Epidermal melanocyte (primary cell): ENCODE results near the gene ZNF22.

ENCODE experiments used
- DNase-seq: peaks from one replicate; pipeline ENCODE4 v3.0.0; 2011; ENCODE audit warnings: low spot score; ENCODE audit not compliant: insufficient read length

The ZNF22 gene

DNA sequence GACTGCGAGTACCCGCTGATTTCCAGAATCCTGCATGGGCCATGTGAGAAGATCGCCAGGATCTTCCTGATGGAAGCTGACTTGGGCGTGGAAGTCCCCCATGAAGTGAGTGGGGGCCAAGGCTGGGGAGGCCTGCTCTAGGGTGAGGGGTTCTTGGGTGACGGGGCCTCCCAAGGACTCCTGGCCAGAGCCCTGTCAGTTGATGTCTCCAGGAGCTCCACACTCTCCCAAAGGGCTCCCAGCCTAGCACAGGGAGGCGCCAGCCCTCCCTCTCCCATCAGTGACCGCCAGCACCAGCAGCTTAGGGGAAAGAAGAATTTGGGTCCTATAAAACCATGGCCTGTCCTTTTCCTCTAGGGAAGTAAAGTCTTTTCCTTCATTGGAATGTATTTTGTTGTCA, 9.8 kb upstream of the ZNF22 start:
- DNase-seq: no peak

GRCh38 chr10:44991571-44991970, 9.2 kb upstream of the ZNF22 start:
- no peak for DNase-seq

GRCh38 chr10:44992070-44992731, 8.5 kb upstream of the ZNF22 start:
- DNase-seq: no peak

- DNase-seq: no peak
Measured at GRCh38 chr10:44992732-44993225, 7.9 kb upstream of the ZNF22 start.

DNA sequence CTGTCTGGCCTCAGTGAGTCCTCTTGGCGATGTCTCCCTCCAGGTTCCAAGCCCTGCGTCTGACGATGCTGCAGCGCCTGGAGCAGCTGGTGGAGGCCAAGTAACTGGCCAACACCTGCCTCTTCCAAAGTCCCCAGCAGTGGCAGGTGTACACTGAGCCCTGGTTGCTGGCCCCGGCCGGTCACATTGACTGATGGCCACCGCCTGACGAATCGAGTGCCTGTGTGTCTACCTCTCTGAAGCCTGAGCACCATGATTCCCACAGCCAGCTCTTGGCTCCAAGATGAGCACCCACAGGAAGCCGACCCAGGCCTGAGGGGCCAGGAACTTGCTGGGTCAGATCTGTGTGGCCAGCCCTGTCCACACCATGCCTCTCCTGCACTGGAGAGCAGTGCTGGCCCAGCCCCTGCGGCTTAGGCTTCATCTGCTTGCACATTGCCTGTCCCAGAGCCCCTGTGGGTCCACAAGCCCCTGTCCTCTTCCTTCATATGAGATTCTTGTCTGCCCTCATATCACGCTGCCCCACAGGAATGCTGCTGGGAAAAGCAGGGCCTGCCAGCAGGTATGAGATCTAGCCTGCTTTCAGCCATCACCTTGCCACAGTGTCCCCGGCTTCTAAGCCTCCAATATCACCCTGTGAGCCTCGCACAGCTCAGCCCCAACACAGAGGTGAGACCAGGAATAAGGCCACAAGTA, 7.3 kb upstream of the ZNF22 start:
- no peak for DNase-seq

GRCh38 chr10:44993922-44994751, 6.6 kb upstream of the ZNF22 start:
- no peak for DNase-seq

DNA sequence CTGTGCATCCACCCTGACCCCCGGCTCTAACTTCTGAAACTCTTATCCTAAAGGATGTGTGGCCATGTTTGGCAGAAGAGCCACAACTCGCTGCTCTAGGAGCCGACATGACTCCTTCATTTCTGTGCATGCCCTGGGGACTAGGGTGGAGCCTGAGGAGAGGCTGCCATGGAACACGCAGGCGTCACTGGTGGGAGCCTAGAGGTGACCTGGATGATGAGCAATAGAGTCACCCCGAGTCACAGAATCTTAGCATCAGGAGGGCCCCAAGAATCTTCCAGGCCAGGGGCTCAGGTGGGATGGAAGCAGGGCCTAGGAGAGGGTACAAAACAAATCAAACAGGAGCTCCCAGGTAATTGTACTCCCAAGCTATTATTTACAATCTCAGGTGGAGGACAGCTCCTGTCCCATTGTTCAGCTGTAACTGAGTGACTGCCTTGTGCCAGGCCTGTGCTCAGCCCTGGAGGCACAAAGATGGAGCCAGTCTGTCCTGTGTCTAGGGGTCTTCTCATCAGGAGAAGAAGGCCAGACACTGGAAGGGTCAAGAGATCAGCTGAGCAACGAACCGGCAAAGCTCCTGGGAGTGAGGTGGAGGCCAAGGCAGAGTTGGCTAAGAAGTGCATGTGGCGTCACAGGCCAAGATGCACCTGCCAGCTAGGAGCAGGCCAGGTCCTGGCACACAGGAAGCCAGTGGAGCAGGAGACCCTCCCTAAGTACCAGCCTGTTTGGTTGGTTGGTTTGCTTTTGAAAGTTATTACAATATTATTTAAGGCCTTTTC, 5.8 kb upstream of the ZNF22 start:
- no peak for DNase-seq

DNA sequence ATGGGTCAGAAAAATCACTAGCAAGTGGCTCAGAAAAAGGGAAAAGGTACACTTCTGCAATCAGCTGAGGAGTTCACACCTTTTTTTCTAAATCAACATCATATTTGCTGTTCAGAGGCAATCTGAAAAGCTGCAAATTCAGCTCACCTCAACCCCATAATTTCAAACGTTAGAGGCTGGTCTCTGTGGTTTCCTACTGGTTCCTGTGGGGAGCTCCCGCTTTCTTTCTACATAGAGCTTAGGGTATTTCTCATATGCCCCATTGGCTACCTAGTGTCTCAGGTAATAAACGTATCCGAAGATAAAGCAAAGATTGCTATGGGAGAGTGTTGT, 5.2 kb upstream of the ZNF22 start:
- DNase-seq: no peak

DNA sequence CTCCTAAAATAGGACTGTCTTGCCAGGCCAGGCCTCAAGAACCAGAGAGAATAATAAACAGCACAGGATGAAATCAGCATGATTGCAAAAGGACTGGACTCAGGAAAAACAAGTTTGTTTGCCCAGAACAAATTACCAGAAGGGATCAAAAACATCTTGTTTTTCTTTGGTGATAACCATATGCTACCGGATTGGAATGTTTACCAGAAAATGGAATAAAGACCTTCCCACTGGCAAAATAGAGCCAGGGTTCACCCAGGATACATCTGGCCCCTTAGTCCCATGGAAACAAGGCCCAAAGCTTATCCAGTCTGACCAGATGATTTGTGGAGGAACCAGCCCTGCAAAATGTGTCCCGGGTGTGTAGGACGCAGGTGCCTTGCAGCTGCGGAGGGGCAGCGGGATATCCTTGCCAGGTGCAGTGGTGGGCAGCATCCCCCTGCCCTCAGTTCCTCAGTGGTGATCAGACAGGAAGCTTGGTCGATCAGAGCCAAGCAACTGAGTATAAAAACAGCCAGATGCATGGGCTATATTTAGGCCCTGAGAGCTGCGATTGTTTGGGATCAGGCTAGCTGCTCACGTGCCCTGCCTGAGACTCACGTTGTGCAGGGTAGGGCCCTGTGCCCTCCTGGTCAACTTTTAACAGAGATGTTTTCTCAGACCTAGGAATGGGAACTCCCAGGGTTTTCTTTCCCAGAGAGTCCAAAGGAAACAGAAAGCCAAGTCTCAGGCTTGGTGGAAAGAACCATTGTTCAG, 4.6 kb upstream of the ZNF22 start:
- no peak for DNase-seq

- no peak for DNase-seq
Measured at GRCh38 chr10:44997105-44997748, 3.5 kb upstream of the ZNF22 start.

DNA sequence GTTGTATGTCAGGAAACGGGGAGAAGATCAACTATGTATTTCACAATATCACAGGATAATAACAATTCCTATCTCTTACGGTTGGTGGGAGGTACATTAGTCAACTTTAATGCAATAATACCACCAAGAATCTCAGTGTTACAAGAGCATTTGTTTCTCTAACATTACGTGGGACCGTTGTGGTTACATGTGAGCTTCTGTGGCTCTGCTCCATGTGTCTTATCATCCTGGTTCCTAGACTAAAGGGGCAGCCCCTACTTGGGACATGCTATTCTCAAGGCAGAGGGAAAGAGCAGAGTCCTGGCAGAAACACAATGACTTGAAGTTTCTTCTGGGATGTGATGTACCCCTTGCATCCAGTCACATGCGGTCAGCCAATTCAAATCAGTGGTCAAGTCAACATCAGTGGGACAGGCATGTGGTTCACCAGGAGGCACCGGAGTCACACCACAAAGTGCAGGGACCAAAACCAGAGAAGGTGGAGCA, 2.5 kb upstream of the ZNF22 start:
- DNase-seq: no peak

- no peak for DNase-seq
Measured at GRCh38 chr10:45000138-45000751, 478 bp upstream of the ZNF22 start.

- DNase-seq: no peak
Measured at GRCh38 chr10:45001381-45002148, 842 bp downstream of the ZNF22 start.

DNA sequence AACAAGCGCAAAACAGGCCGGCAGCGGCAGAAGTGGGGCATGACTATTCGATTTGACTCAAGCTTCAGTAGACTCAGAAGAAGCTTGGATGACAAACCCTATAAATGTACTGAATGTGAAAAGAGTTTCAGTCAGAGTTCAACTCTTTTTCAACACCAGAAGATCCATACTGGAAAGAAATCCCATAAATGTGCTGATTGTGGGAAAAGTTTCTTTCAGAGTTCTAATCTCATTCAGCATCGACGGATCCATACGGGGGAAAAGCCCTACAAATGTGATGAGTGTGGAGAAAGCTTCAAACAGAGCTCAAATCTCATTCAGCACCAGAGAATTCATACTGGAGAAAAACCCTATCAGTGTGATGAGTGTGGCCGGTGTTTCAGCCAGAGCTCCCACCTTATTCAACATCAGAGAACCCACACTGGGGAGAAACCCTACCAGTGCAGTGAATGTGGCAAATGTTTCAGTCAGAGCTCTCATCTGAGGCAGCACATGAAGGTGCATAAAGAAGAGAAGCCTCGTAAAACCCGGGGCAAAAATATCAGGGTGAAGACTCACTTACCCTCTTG, 2.8 kb downstream of the ZNF22 start:
- DNase-seq: no peak

GRCh38 chr10:45004661-45005060, 3.9 kb downstream of the ZNF22 start:
- no peak for DNase-seq

DNA sequence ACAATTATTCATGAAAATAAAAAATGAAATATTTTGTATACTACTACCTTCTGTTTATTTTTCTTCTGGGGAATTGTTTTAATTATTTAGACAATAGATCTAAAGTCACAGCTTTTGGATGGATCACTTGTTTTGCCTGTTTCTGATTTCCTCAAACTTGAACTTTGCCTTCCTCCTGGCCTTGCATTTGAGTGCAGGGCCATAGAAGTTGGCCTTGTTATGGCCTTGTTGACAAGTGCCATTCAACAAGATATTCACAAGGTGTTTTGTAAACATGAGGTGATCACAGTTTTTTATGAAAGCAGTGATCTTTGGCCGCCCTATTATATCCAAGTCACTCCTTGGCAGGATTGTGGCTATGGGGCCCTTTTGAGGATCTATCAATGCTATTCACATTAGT, 4.6 kb downstream of the ZNF22 start:
- DNase-seq: no peak

- DNase-seq: no peak
Measured at GRCh38 chr10:45006276-45007030, 5.7 kb downstream of the ZNF22 start.
